Transverse colon (tissue), 4 donors: ENCODE results near the gene NCDN. TPM values are rescaled to one million over a fixed set of nuclear protein-coding genes. Genes with fewer than 3 reads are reported as not detected.
"Not testable (repeated sequence)": the region's sequence is repeated elsewhere in the genome, so short reads cannot be mapped to it uniquely, and the experiment has no call there.

Experiments used
- DNase-seq: peaks from one replicate; pipeline ENCODE4 v3.0.0-alpha.2; 2019
- H3K27ac ChIP-seq, 4 donors: fragments of 200-600 bp; sonication (generic); 2 replicates each; pipeline ENCODE4 v1.5.1; 2016 to 2018; ENCODE audit warnings: inconsistent platforms in 4 of 4
- H3K27me3 ChIP-seq: fragments of 200-600 bp; sonication (generic); 2 replicates; pipeline ENCODE4 v1.5.1; 2017; ENCODE audit warnings: inconsistent platforms
- H3K36me3 ChIP-seq, 4 donors: fragments of 200-600 bp; sonication (generic); 2 replicates each; pipeline ENCODE4 v1.5.1; 2017 to 2019; ENCODE audit warnings: inconsistent platforms in 4 of 4
- H3K4me1 ChIP-seq, 4 donors: fragments of 200-600 bp; sonication (generic); 2 replicates each; pipeline ENCODE4 v1.5.1; 2017 to 2020; ENCODE audit warnings: inconsistent platforms in 4 of 4
- H3K4me3 ChIP-seq, 4 donors: fragments of 200-600 bp; sonication (generic); 1 replicate in 1 of 4; 2 replicates in 3 of 4; pipeline versions ENCODE4 v1.5.1 to v1.6.1; 2017 to 2019; ENCODE audit warnings: inconsistent platforms in 4 of 4
- H3K9me3 ChIP-seq, 2 donors: fragments of 200-600 bp; sonication (generic); 2 replicates each; pipeline ENCODE4 v1.5.1; 2017 to 2019; ENCODE audit warnings: inconsistent platforms in 2 of 2
- EP300 ChIP-seq: sonication (generic); formaldehyde crosslinking; IDR thresholded peaks from one replicate; pipeline ENCODE4 v1.6.1; 2017; ENCODE audit warnings: antibody characterized with exemption, low read depth
- POLR2A ChIP-seq: fragments of 450-650 bp; IDR thresholded peaks from one replicate; pipeline ENCODE4 v1.6.1; 2016; ENCODE audit warnings: antibody characterized with exemption, mild to moderate bottlenecking, moderate library complexity
- POLR2AphosphoS5 ChIP-seq, 3 donors: sonication (generic); formaldehyde crosslinking; IDR thresholded peaks; one replicate each; pipeline ENCODE4 v1.6.1; 2016; ENCODE audit warnings: antibody characterized with exemption in 3 of 3
- WGBS, 2 donors: methylation state at CpG; one replicate each; pipeline ENCODE4 v1.1.5; 2018; ENCODE audit warnings: low coverage in 1 of 2; 5-methylcytosine and 5-hydroxymethylcytosine counted together
- in situ Hi-C, 4 donors: fragments of 200-750 bp; cut with MboI; loops; one replicate each; pipeline versions ENCODE4 v1.15.0 to v1.15.1; 2017; ENCODE audit warnings: low sequenced_read_pairs in 3 of 4, low pct_ligation_motif_present in 1 of 4, low pct_unique_long_range_greater_than_20kb in 1 of 4
- intact Hi-C: fragments of 100-400 bp; cut with DNase I; formaldehyde crosslinking; loops from one replicate; pipeline ENCODE4 v1.15.1; 2023; ENCODE audit warnings: low total_unique reads
- total RNA-seq, 4 donors: library from RNA; depleted of rRNA; stranded (reverse); fragments of >200 nt; gene quantifications; one replicate each; pipeline ENCODE4 v1.1.0, GENCODE V29; 2016
- TF ChIP-seq, protein P1 (sequence below), 5 experiments: fragments of 200-600 bp in 3 of 5; fragments of 450-650 bp in 2 of 5; sonication (generic) in 3 of 5; IDR thresholded peaks; 1 replicate in 2 of 5; 2 replicates in 3 of 5; pipeline ENCODE4 v1.5.1; 2016 to 2017; ENCODE audit warnings: antibody characterized with exemption in 5 of 5, inconsistent platforms in 3 of 5, mild to moderate bottlenecking in 2 of 5, moderate library complexity in 1 of 5

The NCDN gene
- total RNA-seq, 4 donors from 2014 or later: 6.7 to 11.3 (median 9.5) TPM

DNA sequence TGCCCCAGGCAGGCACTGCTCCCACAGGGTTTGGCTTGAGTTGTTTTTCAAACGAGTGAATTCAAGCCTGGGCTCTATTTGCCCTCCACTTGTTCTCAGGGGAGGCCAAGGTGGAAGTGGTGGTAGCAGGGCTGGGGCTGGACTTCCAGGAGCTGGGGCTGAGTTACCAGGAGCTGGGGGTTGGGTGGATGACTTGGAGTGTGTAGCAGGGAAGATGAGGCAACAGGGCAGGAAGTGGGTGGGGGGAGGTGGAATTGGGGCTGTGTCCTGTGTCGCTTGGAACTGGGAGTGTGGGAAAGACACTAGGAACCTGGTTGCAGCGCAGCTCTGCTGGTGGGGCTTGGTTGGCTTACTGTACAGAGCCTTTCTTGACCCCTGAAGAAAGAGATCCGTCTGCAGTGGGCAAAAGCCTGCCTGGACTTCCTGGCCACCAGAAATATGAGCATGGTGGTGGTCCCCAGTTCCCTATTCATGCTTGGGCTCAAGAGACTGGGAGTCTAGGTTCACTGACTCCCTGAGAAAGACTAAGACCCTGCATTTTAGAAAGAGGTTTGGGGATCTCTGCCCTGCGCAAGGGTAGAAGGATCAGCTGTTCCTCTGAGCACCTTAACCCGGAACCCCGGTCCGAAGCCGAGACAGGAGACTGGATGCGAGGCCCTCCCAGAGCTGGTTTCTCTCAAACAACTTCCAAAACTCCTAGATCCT, 18.6 kb downstream of the NCDN start:
- Histone ChIP-seq H3K27me3 (peaks cover 63% of the 10 kb centered on the region), H3K4me1 (peaks cover 0 to 37% (median 24%) of the 10 kb centered on the region in 4 donors), H3K9me3 (no peaks in the 10 kb centered on the region), H3K36me3 (no peaks in the 10 kb centered on the region), H3K27ac (no peak overlapping the region), H3K4me3 (peak overlapping the region in 1 of 4 donors; percentile 59)
- in situ Hi-C loops: no loop called here
- TF ChIP-seq, protein P1, sequence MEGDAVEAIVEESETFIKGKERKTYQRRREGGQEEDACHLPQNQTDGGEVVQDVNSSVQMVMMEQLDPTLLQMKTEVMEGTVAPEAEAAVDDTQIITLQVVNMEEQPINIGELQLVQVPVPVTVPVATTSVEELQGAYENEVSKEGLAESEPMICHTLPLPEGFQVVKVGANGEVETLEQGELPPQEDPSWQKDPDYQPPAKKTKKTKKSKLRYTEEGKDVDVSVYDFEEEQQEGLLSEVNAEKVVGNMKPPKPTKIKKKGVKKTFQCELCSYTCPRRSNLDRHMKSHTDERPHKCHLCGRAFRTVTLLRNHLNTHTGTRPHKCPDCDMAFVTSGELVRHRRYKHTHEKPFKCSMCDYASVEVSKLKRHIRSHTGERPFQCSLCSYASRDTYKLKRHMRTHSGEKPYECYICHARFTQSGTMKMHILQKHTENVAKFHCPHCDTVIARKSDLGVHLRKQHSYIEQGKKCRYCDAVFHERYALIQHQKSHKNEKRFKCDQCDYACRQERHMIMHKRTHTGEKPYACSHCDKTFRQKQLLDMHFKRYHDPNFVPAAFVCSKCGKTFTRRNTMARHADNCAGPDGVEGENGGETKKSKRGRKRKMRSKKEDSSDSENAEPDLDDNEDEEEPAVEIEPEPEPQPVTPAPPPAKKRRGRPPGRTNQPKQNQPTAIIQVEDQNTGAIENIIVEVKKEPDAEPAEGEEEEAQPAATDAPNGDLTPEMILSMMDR (IDR thresholded peaks at IDR 0.05): no peak
- TF ChIP-seq POLR2A: no peak
- no peak for TF ChIP-seq POLR2AphosphoS5 (IDR thresholded peaks at IDR 0.05)
- no peak for TF ChIP-seq EP300
- no peak for DNase-seq
- intact Hi-C loops: no loop called here
- WGBS, 2 donors: 75% methylated on average over 10 of the region's 10 CpGs; no CpG with 5 or more reads in 1 of the 2 donors

DNA sequence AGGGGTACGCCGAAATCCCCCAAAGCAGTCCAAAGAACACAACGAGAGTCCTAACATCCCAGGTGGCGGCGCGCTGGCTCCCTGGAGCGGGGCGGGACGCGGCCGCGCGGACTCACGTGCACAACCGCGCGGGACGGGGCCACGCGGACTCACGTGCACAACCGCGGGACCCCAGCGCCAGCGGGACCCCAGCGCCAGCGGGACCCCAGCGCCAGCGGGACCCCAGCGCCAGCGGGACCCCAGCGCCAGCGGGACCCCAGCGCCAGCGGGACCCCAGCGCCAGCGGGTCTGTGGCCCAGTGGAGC, 19.1 kb downstream of the NCDN start:
- Histone ChIP-seq H3K4me1 (peaks cover 0 to 37% (median 24%) of the 10 kb centered on the region in 4 donors), H3K4me3 (peak overlapping the region in 2 of 4 donors; percentile 37 to 59), H3K27me3 (peaks cover 58% of the 10 kb centered on the region)
- DNase-seq, in situ Hi-C loops, H3K36me3 ChIP-seq, H3K27ac ChIP-seq, H3K9me3 ChIP-seq, intact Hi-C loops: not testable (repeated sequence)
- 72% methylated on average over 11 of the region's 37 CpGs; no CpG with 5 or more reads in 1 of the 2 donors for WGBS, 2 donors

DNA sequence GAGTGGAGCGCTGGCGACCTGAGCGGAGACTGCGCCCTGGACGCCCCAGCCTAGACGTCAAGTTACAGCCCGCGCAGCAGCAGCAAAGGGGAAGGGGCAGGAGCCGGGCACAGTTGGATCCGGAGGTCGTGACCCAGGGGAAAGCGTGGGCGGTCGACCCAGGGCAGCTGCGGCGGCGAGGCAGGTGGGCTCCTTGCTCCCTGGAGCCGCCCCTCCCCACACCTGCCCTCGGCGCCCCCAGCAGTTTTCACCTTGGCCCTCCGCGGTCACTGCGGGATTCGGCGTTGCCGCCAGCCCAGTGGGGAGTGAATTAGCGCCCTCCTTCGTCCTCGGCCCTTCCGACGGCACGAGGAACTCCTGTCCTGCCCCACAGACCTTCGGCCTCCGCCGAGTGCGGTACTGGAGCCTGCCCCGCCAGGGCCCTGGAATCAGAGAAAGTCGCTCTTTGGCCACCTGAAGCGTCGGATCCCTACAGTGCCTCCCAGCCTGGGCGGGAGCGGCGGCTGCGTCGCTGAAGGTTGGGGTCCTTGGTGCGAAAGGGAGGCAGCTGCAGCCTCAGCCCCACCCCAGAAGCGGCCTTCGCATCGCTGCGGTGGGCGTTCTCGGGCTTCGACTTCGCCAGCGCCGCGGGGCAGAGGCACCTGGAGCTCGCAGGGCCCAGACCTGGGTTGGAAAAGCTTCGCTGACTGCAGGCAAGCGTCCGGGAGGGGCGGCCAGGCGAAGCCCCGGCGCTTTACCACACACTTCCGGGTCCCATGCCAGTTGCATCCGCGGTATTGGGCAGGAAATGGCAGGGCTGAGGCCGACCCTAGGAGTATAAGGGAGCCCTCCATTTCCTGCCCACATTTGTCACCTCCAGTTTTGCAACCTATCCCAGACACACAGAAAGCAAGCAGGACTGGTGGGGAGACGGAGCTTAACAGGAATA, 19.7 kb downstream of the NCDN start:
- 17% methylated on average over 43 of the region's 70 CpGs; no CpG with 5 or more reads in 1 of the 2 donors for WGBS, 2 donors
- peaks cover 0 to 37% (median 24%) of the 10 kb centered on the region in 4 donors for H3K4me1 ChIP-seq
- in situ Hi-C loops (no loop called here), intact Hi-C loops (no loop called here)
- H3K27me3 ChIP-seq: peaks cover 52% of the 10 kb centered on the region
- no peaks in the 10 kb centered on the region for H3K36me3 ChIP-seq
- no peaks in the 10 kb centered on the region for H3K9me3 ChIP-seq
- peak overlapping the region; percentile 26 to 59 (median 32) for H3K4me3 ChIP-seq
- DNase-seq: peak; percentile 59
- no peak for TF ChIP-seq POLR2A
- no peak for TF ChIP-seq POLR2AphosphoS5 (IDR thresholded peaks at IDR 0.05)
- TF ChIP-seq, protein P1 (IDR thresholded peaks at IDR 0.05): no peak
- TF ChIP-seq EP300: no peak
- peak overlapping the region in 1 of 4 donors; percentile 3 for H3K27ac ChIP-seq

DNA sequence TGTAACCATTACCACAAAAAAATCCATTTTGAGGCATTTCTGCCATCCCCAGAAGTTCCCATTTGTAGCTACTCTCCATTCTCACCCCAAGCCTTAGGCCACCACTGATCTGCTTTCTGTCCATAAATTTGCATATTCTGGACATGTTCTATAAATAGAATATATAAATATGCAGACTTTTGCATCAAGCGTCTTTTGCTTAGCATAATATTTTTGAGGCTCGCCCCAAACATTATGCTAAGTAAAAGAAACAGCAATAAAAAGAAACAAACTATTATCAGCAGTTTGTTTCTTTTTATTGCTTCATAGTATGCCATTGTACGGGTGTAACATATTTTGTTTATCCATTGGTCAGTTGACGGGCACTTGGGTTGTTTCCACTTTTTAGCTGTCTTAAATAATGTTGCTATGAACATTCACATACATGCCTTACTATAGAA, 23.4 kb downstream of the NCDN start:
- Histone ChIP-seq H3K4me3 (no peak overlapping the region), H3K36me3 (no peaks in the 10 kb centered on the region), H3K9me3 (no peaks in the 10 kb centered on the region), H3K4me1 (peaks cover 0 to 22% (median 12%) of the 10 kb centered on the region in 4 donors), H3K27me3 (peaks cover 17% of the 10 kb centered on the region), H3K27ac (no peak overlapping the region)
- in situ Hi-C loops (no loop called here), intact Hi-C loops (no loop called here)
- 31 to 42% methylated on average over 4 of the region's 4 CpGs for WGBS, 2 donors
- DNase-seq: no peak
- TF ChIP-seq POLR2AphosphoS5 (IDR thresholded peaks at IDR 0.05): no peak
- TF ChIP-seq EP300: no peak
- TF ChIP-seq, protein P1 (IDR thresholded peaks at IDR 0.05): no peak
- TF ChIP-seq POLR2A: no peak

DNA sequence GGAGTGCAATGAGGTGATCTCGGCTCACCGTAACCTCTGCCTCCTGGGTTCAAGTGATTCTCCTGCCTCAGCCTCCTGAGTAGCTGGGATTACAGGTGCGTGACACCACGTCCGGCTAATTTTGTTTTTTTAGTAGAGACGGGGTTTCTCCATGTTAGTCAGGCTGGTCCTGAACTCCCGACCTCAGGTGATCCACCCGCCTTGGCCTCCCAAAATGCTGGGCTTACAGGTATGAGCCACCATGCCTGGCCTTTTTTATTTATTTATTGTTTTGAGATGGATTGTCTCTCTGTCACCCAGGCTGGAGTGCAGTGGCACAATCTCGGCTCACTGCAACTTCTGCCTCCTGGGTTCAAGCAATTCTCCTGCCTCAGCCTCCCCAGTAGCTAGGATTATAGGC, 24.0 kb downstream of the NCDN start:
- H3K36me3 ChIP-seq, intact Hi-C loops, H3K27ac ChIP-seq, DNase-seq, H3K9me3 ChIP-seq, H3K4me3 ChIP-seq, in situ Hi-C loops: not testable (repeated sequence)
- WGBS, 2 donors: 91 to 97% methylated on average over 9 of the region's 9 CpGs
- Histone ChIP-seq H3K27me3 (peaks cover 10% of the 10 kb centered on the region), H3K4me1 (peaks cover 0 to 21% (median 12%) of the 10 kb centered on the region in 4 donors)
